A549 (cell line): Measurements from ENCODE around the gene GORASP1. TPM values are rescaled to one million over a fixed set of nuclear protein-coding genes. Genes with fewer than 3 reads are reported as not detected.

Source experiments
- ATAC-seq, 2 experiments: fragments of 200-7000 bp in 1 of 2; fragments of >200 bp in 1 of 2; cut with Nextera tagmentation in 1 of 2; cut with Tn5 transposase in 1 of 2; 3 replicates each; pipeline versions ENCODE4 v1.8.0 to v1.9.1; 2018 to 2020; ENCODE audit warnings: mild to moderate bottlenecking in 1 of 2, moderate library complexity in 1 of 2
- CTCF ChIA-PET: fragments of 300-600 bp; sonication (Branson Sonifier 250); formaldehyde crosslinking; extraction: SDS; loops from one replicate; lab custom pipeline; 2021; ENCODE audit warnings: antibody characterized with exemption, inconsistent platforms; lab: Yijun Ruan, JAX
- POLR2A ChIA-PET: fragments of 350-600 bp; formaldehyde crosslinking; extraction: SDS; loops from one replicate; lab custom pipeline; 2021; ENCODE audit warnings: antibody characterized with exemption, inconsistent platforms; lab: Yijun Ruan, JAX
- DNase-seq, 2 experiments: peaks; one replicate each; pipeline versions ENCODE4 v3.0.0 to v3.0.0-alpha.2; 2011 to 2016; ENCODE audit warnings: low read depth in 1 of 2, low spot score in 1 of 2
- FAIRE-seq: peaks from 2 replicates; lab custom pipeline; 2011; peaks lifted over from hg19 to GRCh38; lab: Jason Lieb, UNC
- H3K27ac ChIP-seq, 2 experiments: fragments of >200 bp; sonication (Bioruptor Twin); formaldehyde crosslinking; 3 replicates each; pipeline ENCODE4 v1.5.1; 2016 to 2017
- H3K4me1 ChIP-seq: fragments of >200 bp; sonication (Bioruptor Twin); formaldehyde crosslinking; 3 replicates; pipeline ENCODE4 v1.6.1; 2016
- H3K4me2 ChIP-seq: fragments of >200 bp; sonication (Bioruptor Twin); formaldehyde crosslinking; 3 replicates; pipeline ENCODE4 v1.6.1; 2016
- H3K4me3 ChIP-seq: fragments of >200 bp; sonication (Bioruptor Twin); formaldehyde crosslinking; 3 replicates; pipeline ENCODE4 v1.5.1; 2016
- H3K9me3 ChIP-seq: fragments of >200 bp; sonication (Bioruptor Twin); formaldehyde crosslinking; 3 replicates; pipeline ENCODE4 v1.6.1; 2016
- CEBPB ChIP-seq, 2 experiments: fragments of >200 bp in 1 of 2; sonication (Bioruptor Twin) in 1 of 2; formaldehyde crosslinking in 1 of 2; IDR thresholded peaks; 2 replicates each; pipeline ENCODE4 v1.6.1; 2012 to 2016
- CTCF ChIP-seq: fragments of >200 bp; sonication (Bioruptor Twin); formaldehyde crosslinking; IDR thresholded peaks from 3 replicates; pipeline ENCODE4 v1.5.1; 2016
- E2F6 ChIP-seq: IDR thresholded peaks from 2 replicates; pipeline ENCODE4 v1.6.1; 2012; ENCODE audit warnings: low read depth, borderline replicate concordance
- HEYL ChIP-seq: fragments of 250-450 bp; sonication (Bioruptor Pico); IDR thresholded peaks from 2 replicates; pipeline ENCODE4 v1.8.0; 2021; ENCODE audit warnings: mild to moderate bottlenecking, moderate library complexity
- HMGXB4 ChIP-seq: fragments of 250-450 bp; sonication (Bioruptor Pico); IDR thresholded peaks from 2 replicates; pipeline ENCODE4 v1.5.0; 2021; ENCODE audit warnings: mild to moderate bottlenecking, moderate library complexity, borderline replicate concordance
- HOXA7 ChIP-seq: fragments of 250-450 bp; sonication (Bioruptor Pico); IDR thresholded peaks from 2 replicates; pipeline ENCODE4 v1.5.0; 2020; ENCODE audit warnings: mild to moderate bottlenecking, moderate library complexity
- HOXB13 ChIP-seq: fragments of 250-450 bp; sonication (Bioruptor Pico); IDR thresholded peaks from 2 replicates; pipeline ENCODE4 v1.5.0; 2020; ENCODE audit warnings: low read depth, mild to moderate bottlenecking, moderate library complexity
- JUN ChIP-seq, 2 experiments: fragments of >200 bp; sonication (Bioruptor Twin); formaldehyde crosslinking; IDR thresholded peaks; 2 replicates in 1 of 2; 3 replicates in 1 of 2; pipeline ENCODE4 v1.6.1; 2016 to 2017
- MYC ChIP-seq: IDR thresholded peaks from 2 replicates; pipeline ENCODE4 v1.6.1; 2012; ENCODE audit warnings: mild to moderate bottlenecking, inconsistent platforms, low read length, improper control_type of control experiment, borderline replicate concordance
- REST ChIP-seq: fragments of 200-600 bp; sonication (generic); IDR thresholded peaks from 2 replicates; pipeline ENCODE4 v1.6.1; 2016; ENCODE audit warnings: antibody characterized with exemption, mild to moderate bottlenecking, moderate library complexity
- RFX5 ChIP-seq: fragments of 450-650 bp; IDR thresholded peaks from 2 replicates; pipeline ENCODE4 v1.7.1; 2014; ENCODE audit warnings: antibody characterized with exemption, mild to moderate bottlenecking, moderate library complexity
- RNF2 ChIP-seq: fragments of 200-600 bp; sonication (generic); IDR thresholded peaks from 2 replicates; pipeline ENCODE4 v1.6.1; 2016; ENCODE audit warnings: low read depth, mild to moderate bottlenecking, antibody characterized with exemption, moderate library complexity, borderline replicate concordance
- SREBF2 ChIP-seq: fragments of 450-650 bp; IDR thresholded peaks from 2 replicates; pipeline ENCODE4 v1.6.1; 2014; ENCODE audit warnings: mild to moderate bottlenecking, moderate library complexity
- TFCP2L1 ChIP-seq: fragments of 250-450 bp; sonication (Bioruptor Pico); IDR thresholded peaks from 2 replicates; pipeline ENCODE4 v1.5.0; 2021; ENCODE audit warnings: mild to moderate bottlenecking
- ZC3H11A ChIP-seq: fragments of 450-650 bp; IDR thresholded peaks from 2 replicates; pipeline ENCODE4 v1.6.1; 2014; ENCODE audit warnings: antibody characterized with exemption, mild to moderate bottlenecking
- WGBS: methylation state at CpG from one replicate; pipeline ENCODE4 v1.1.6; 2017; ENCODE audit errors: missing lambda C conversion rate; 5-methylcytosine and 5-hydroxymethylcytosine counted together
- polyA plus RNA-seq, 4 experiments: library from polyadenylated mRNA; depleted of rRNA in 3 of 4; stranded (reverse); fragments of >200 nt; fragmentation: RNase III in 1 of 4; extraction: RNeasy Plus Mini Kit Qiagen cat#74134 plus additional on column Dnase treatment in 1 of 4; gene quantifications; 2 replicates in 3 of 4; 3 replicates in 1 of 4; pipeline ENCODE4 v1.2.3, GENCODE V29; 2011 to 2017

GORASP1 gene
- polyA plus RNA-seq, 2 of the 4 experiments (the other 2 are of a cell fraction): 30.3 to 32.3 TPM

- CTCF ChIA-PET: interaction anchor here (1.0 to 1.5 kb wide), 4 partner anchors 38 to 200 kb away, joined by 3 to 7 read pairs (median 4); partner anchors contain the start of gene XIRP1
- TF ChIP-seq HEYL (CRISPR knock-in tag) (no peak), CEBPB (IDR thresholded peaks at IDR 0.05) (no peak), HOXB13 (no peak), RNF2 (no peak), HMGXB4 (CRISPR knock-in tag) (no peak), E2F6 (no peak), MYC (no peak), REST (no peak), ZC3H11A (no peak), TFCP2L1 (CRISPR knock-in tag) (no peak), RFX5 (no peak), JUN (IDR thresholded peaks at IDR 0.05) (no peak)
- TF ChIP-seq, all 56 proteins: peak for 0
- H3K27ac ChIP-seq: no peak overlapping the region
- no peak overlapping the region for H3K4me3 ChIP-seq
- WGBS: 85% methylated on average over 3 of the region's 3 CpGs
- FAIRE-seq: no peak
- no peak overlapping the region for H3K4me2 ChIP-seq
- no peaks in the 10 kb centered on the region for H3K9me3 ChIP-seq
- no peak for ATAC-seq
- POLR2A ChIA-PET: no interaction called here
- no peaks in the 10 kb centered on the region for H3K4me1 ChIP-seq
- DNase-seq: no peak
These were observed 18.5 kb downstream of the GORASP1 start for GRCh38 chr3:39088889-39089288.

GRCh38 chr3:39088456-39088855 is 19.0 kb downstream of the GORASP1 start:
- CTCF ChIA-PET: interaction anchor here (1.0 to 1.5 kb wide), 4 partner anchors 38 to 200 kb away, joined by 3 to 7 read pairs (median 4); partner anchors contain the start of gene XIRP1
- no peak overlapping the region for H3K27ac ChIP-seq
- TF ChIP-seq SREBF2 (no peak), CTCF (no peak), HOXA7 (CRISPR knock-in tag) (no peak)
- ATAC-seq (no peak), FAIRE-seq (no peak), DNase-seq (no peak)
- WGBS: 97% methylated on average over 3 of the region's 3 CpGs
- POLR2A ChIA-PET: no interaction called here
- no peak overlapping the region for H3K4me3 ChIP-seq
- H3K4me2 ChIP-seq: no peak overlapping the region
- H3K4me1 ChIP-seq: no peaks in the 10 kb centered on the region
- H3K9me3 ChIP-seq: no peaks in the 10 kb centered on the region
